SJSA1 (cell line): ENCODE measurements around the gene TTLL10. TPM values are rescaled to one million over a fixed set of nuclear protein-coding genes. Genes with fewer than 3 reads are reported as not detected.
"Not testable (repeated sequence)": the region's sequence is repeated elsewhere in the genome, so short reads cannot be mapped to it uniquely, and the experiment has no call there.

Experiments used
- DNase-seq, 2 experiments: peaks; one replicate each; pipeline ENCODE4 v3.0.0-alpha.2; 2015 to 2020; ENCODE audit warnings: low spot score in 2 of 2, low read depth in 1 of 2
- H3K27ac ChIP-seq: fragments of 250-450 bp; sonication (Bioruptor Pico); 2 replicates; pipeline ENCODE4 v1.5.1; 2020; ENCODE audit warnings: mild to moderate bottlenecking, moderate library complexity
- H3K27me3 ChIP-seq: fragments of 250-450 bp; sonication (Bioruptor Pico); replicated peaks from 2 replicates; pipeline ENCODE4 v1.5.1; 2020; ENCODE audit warnings: mild to moderate bottlenecking, moderate library complexity
- H3K36me3 ChIP-seq: fragments of 250-450 bp; sonication (Bioruptor Pico); 2 replicates; pipeline ENCODE4 v1.5.1; 2020; ENCODE audit warnings: mild to moderate bottlenecking
- H3K4me1 ChIP-seq: fragments of 250-450 bp; sonication (Bioruptor Pico); replicated peaks from 2 replicates; pipeline ENCODE4 v1.6.1; 2021; ENCODE audit warnings: mild to moderate bottlenecking
- H3K4me3 ChIP-seq: fragments of 250-450 bp; sonication (Bioruptor Pico); 2 replicates; pipeline ENCODE4 v1.5.1; 2020; ENCODE audit warnings: mild to moderate bottlenecking
- H3K9me3 ChIP-seq: fragments of 250-450 bp; sonication (Bioruptor Pico); replicated peaks from 2 replicates; pipeline ENCODE4 v1.5.1; 2020; ENCODE audit warnings: mild to moderate bottlenecking
- total RNA-seq: library from RNA; depleted of rRNA; stranded (reverse); fragments of >200 nt; shearing (Covaris generic); gene quantifications from 2 replicates; pipeline ENCODE4 v1.2.3, GENCODE V29; 2014

The TTLL10 gene
- total RNA-seq, 1 experiment from 2014 or later, result not detected

- peaks cover 7% of the 10 kb centered on the region; the same call in 1 of the 2 replicates for H3K27me3 ChIP-seq
- no peak for DNase-seq
- no peaks in the 10 kb centered on the region for H3K9me3 ChIP-seq
- H3K27ac ChIP-seq, result no peak overlapping the region
- H3K4me3 ChIP-seq, result no peak overlapping the region
- H3K4me1 ChIP-seq, result no peaks in the 10 kb centered on the region
- no peaks in the 10 kb centered on the region for H3K36me3 ChIP-seq
Observed at GRCh38 chr1:1167398-1167821, 6.3 kb upstream of the TTLL10 start.

- Histone ChIP-seq H3K9me3 (no peaks in the 10 kb centered on the region), H3K27me3 (peaks cover 7% of the 10 kb centered on the region; the same call in 1 of the 2 replicates), H3K27ac (no peak overlapping the region), H3K4me1 (no peaks in the 10 kb centered on the region), H3K36me3 (no peaks in the 10 kb centered on the region), H3K4me3 (no peak overlapping the region)
- no peak for DNase-seq
Observed at GRCh38 chr1:1167841-1168450, 5.7 kb upstream of the TTLL10 start.

- H3K36me3 ChIP-seq, result no peaks in the 10 kb centered on the region
- H3K9me3 ChIP-seq, result no peaks in the 10 kb centered on the region
- no peaks in the 10 kb centered on the region for H3K4me1 ChIP-seq
- no peak overlapping the region for H3K4me3 ChIP-seq
- H3K27me3 ChIP-seq, result peaks cover 7% of the 10 kb centered on the region; the same call in 1 of the 2 replicates
- H3K27ac ChIP-seq, result no peak overlapping the region
- DNase-seq, result no peak
Observed at GRCh38 chr1:1168451-1169411, 4.9 kb upstream of the TTLL10 start.

GRCh38 chr1:1169429-1170214 is 4.1 kb upstream of the TTLL10 start:
- Histone ChIP-seq H3K27me3 (peaks cover 7% of the 10 kb centered on the region; the same call in 1 of the 2 replicates), H3K4me3 (no peak overlapping the region), H3K36me3 (no peaks in the 10 kb centered on the region), H3K4me1 (no peaks in the 10 kb centered on the region), H3K27ac (no peak overlapping the region), H3K9me3 (no peaks in the 10 kb centered on the region)
- no peak for DNase-seq

GRCh38 chr1:1170215-1171091 is 3.2 kb upstream of the TTLL10 start:
- Histone ChIP-seq H3K36me3 (no peaks in the 10 kb centered on the region), H3K4me3 (no peak overlapping the region), H3K27ac (no peak overlapping the region), H3K27me3 (peaks cover 7% of the 10 kb centered on the region; the same call in 1 of the 2 replicates), H3K4me1 (no peaks in the 10 kb centered on the region), H3K9me3 (no peaks in the 10 kb centered on the region)
- DNase-seq, result no peak

- no peaks in the 10 kb centered on the region for H3K4me1 ChIP-seq
- H3K27me3 ChIP-seq, result peaks cover 7% of the 10 kb centered on the region; the same call in 1 of the 2 replicates
- DNase-seq, result no peak
- no peaks in the 10 kb centered on the region for H3K36me3 ChIP-seq
- no peak overlapping the region for H3K4me3 ChIP-seq
- no peak overlapping the region for H3K27ac ChIP-seq
- no peaks in the 10 kb centered on the region for H3K9me3 ChIP-seq
Observed at GRCh38 chr1:1171161-1171545, 2.5 kb upstream of the TTLL10 start.

- Histone ChIP-seq H3K4me1 (no peaks in the 10 kb centered on the region), H3K4me3 (no peak overlapping the region), H3K27me3 (peaks cover 7% of the 10 kb centered on the region), H3K36me3 (no peaks in the 10 kb centered on the region), H3K9me3 (no peaks in the 10 kb centered on the region), H3K27ac (no peak overlapping the region)
- no peak for DNase-seq
Observed at GRCh38 chr1:1171546-1172340, 1.9 kb upstream of the TTLL10 start.

GRCh38 chr1:1173061-1173792 is 453 bp upstream of the TTLL10 start:
- no peak overlapping the region for H3K27ac ChIP-seq
- H3K4me1 ChIP-seq, result no peaks in the 10 kb centered on the region
- no peaks in the 10 kb centered on the region for H3K36me3 ChIP-seq
- no peak overlapping the region for H3K4me3 ChIP-seq
- no peaks in the 10 kb centered on the region for H3K9me3 ChIP-seq
- H3K27me3 ChIP-seq, result peaks cover 12% of the 10 kb centered on the region
- DNase-seq, result no peak

- Histone ChIP-seq H3K36me3 (no peaks in the 10 kb centered on the region), H3K4me3 (no peak overlapping the region), H3K27ac (no peak overlapping the region), H3K27me3 (peaks cover 21% of the 10 kb centered on the region), H3K9me3 (no peaks in the 10 kb centered on the region), H3K4me1 (no peaks in the 10 kb centered on the region)
- DNase-seq, result no peak
Observed at GRCh38 chr1:1175221-1176062, 1.8 kb downstream of the TTLL10 start.

- not testable (repeated sequence) for H3K9me3 ChIP-seq, H3K4me1 ChIP-seq, H3K36me3 ChIP-seq, DNase-seq, H3K27ac ChIP-seq, H3K4me3 ChIP-seq
- H3K27me3 ChIP-seq, result peaks cover 23% of the 10 kb centered on the region
Observed at GRCh38 chr1:1176063-1176761, 2.5 kb downstream of the TTLL10 start.

- H3K36me3 ChIP-seq, result no peaks in the 10 kb centered on the region
- H3K9me3 ChIP-seq, result no peaks in the 10 kb centered on the region
- no peak for DNase-seq
- H3K27me3 ChIP-seq, result peaks cover 23% of the 10 kb centered on the region
- H3K27ac ChIP-seq, result no peak overlapping the region
- H3K4me1 ChIP-seq, result no peaks in the 10 kb centered on the region
- H3K4me3 ChIP-seq, result no peak overlapping the region
Observed at GRCh38 chr1:1176931-1177330, 3.3 kb downstream of the TTLL10 start.
